GM12873 (cell line): ENCODE results near the gene AJAP1.

ENCODE experiments used
- CTCF ChIP-seq: IDR thresholded peaks from 2 replicates; pipeline ENCODE4 v1.5.1; 2012; ENCODE audit warnings: low read depth, mild to moderate bottlenecking, moderate library complexity, low read length, control low read depth; ENCODE audit not compliant: insufficient read depth; ENCODE audit errors: missing control alignments

Gene AJAP1

GRCh38 chr1:4709641-4710040 is 55.2 kb downstream of the AJAP1 start:
- TF ChIP-seq CTCF = no peak

GRCh38 chr1:4710592-4711415 is 56.4 kb downstream of the AJAP1 start:
- no peak for TF ChIP-seq CTCF

- TF ChIP-seq CTCF = no peak
Measured at GRCh38 chr1:4711416-4712275, 57.2 kb downstream of the AJAP1 start.

- TF ChIP-seq CTCF = no peak
Measured at GRCh38 chr1:4713669-4714068, 59.3 kb downstream of the AJAP1 start.

- no peak for TF ChIP-seq CTCF
Measured at GRCh38 chr1:4716406-4716805, 62.0 kb downstream of the AJAP1 start.

- TF ChIP-seq CTCF = no peak
Measured at GRCh38 chr1:4718071-4718470, 63.7 kb downstream of the AJAP1 start.

- TF ChIP-seq CTCF = no peak
Measured at GRCh38 chr1:4723106-4723505, 68.7 kb downstream of the AJAP1 start.
